H9 (cell line): Measurements from ENCODE around the gene RAB33B. TPM values are rescaled to one million over a fixed set of nuclear protein-coding genes. Genes with fewer than 3 reads are reported as not detected.
A peak's percentile ranks its signal among the peaks of the same experiment; 100 is the strongest.

Experiments
- DNase-seq: peaks from one replicate; pipeline ENCODE4 v3.0.0-alpha.2; 2017
- H2AFZ ChIP-seq: one replicate; pipeline ENCODE4 v1.6.1; 2013; ENCODE audit warnings: mild to moderate bottlenecking, low read length, control low read depth, moderate library complexity
- H2AK5ac ChIP-seq: 2 replicates; pipeline ENCODE4 v1.6.1; 2013; ENCODE audit warnings: low read length, control low read depth, mixed read lengths; ENCODE audit not compliant: insufficient read length
- H2BK120ac ChIP-seq: one replicate; pipeline ENCODE4 v1.6.1; 2013; ENCODE audit warnings: low read depth, mild to moderate bottlenecking, low read length, control low read depth, inconsistent platforms; ENCODE audit not compliant: poor library complexity, severe bottlenecking
- H2BK12ac ChIP-seq: 2 replicates; pipeline ENCODE4 v1.6.1; 2013; ENCODE audit warnings: low read length, control low read depth, mixed read lengths, low read depth; ENCODE audit not compliant: insufficient read length
- H2BK15ac ChIP-seq: 2 replicates; pipeline ENCODE4 v1.6.1; 2013; ENCODE audit warnings: low read depth, low read length, control low read depth
- H2BK20ac ChIP-seq: one replicate; pipeline ENCODE4 v1.6.1; 2013; ENCODE audit warnings: low read depth, mild to moderate bottlenecking, low read length, control low read depth, inconsistent platforms; ENCODE audit not compliant: poor library complexity, severe bottlenecking
- H2BK5ac ChIP-seq: 2 replicates; pipeline ENCODE4 v1.6.1; 2013; ENCODE audit warnings: low read length, control low read depth, mixed read lengths; ENCODE audit not compliant: insufficient read length
- H3K14ac ChIP-seq: 2 replicates; pipeline ENCODE4 v1.6.1; 2013; ENCODE audit warnings: low read length, control low read depth; ENCODE audit not compliant: insufficient read depth
- H3K18ac ChIP-seq: 2 replicates; pipeline ENCODE4 v1.6.1; 2013; ENCODE audit warnings: low read depth, mild to moderate bottlenecking, mixed read lengths, low read length, control low read depth; ENCODE audit not compliant: insufficient read length
- H3K23ac ChIP-seq: 2 replicates; pipeline ENCODE4 v1.6.1; 2013; ENCODE audit warnings: low read length, control low read depth, mixed read lengths, low read depth; ENCODE audit not compliant: insufficient read length
- H3K23me2 ChIP-seq: 2 replicates; pipeline ENCODE4 v1.6.1; 2013; ENCODE audit warnings: low read depth, mild to moderate bottlenecking, mixed read lengths, low read length, control low read depth; ENCODE audit not compliant: insufficient read length, poor library complexity, severe bottlenecking
- H3K27ac ChIP-seq: 2 replicates; pipeline ENCODE4 v1.5.1; 2013; ENCODE audit warnings: low read length, control low read depth, mixed read lengths, low read depth; ENCODE audit not compliant: insufficient read length
- H3K27me3 ChIP-seq: 2 replicates; pipeline ENCODE4 v1.6.1; 2013; ENCODE audit warnings: low read length, control low read depth, inconsistent platforms; ENCODE audit not compliant: insufficient read depth
- H3K4ac ChIP-seq: 2 replicates; pipeline ENCODE4 v1.6.1; 2013; ENCODE audit warnings: low read depth, mild to moderate bottlenecking, control low read depth, inconsistent platforms, low read length, moderate library complexity
- H3K4me1 ChIP-seq: 2 replicates; pipeline ENCODE4 v1.6.1; 2013; ENCODE audit warnings: low read length, control low read depth, inconsistent platforms; ENCODE audit not compliant: insufficient read depth
- H3K4me2 ChIP-seq: 2 replicates; pipeline ENCODE4 v1.6.1; 2013; ENCODE audit warnings: low read length, control low read depth, mixed read lengths; ENCODE audit not compliant: insufficient read length, insufficient read depth
- H3K56ac ChIP-seq: 2 replicates; pipeline ENCODE4 v1.6.1; 2013; ENCODE audit warnings: low read depth, mild to moderate bottlenecking, mixed read lengths, low read length, control low read depth; ENCODE audit not compliant: insufficient read length
- H3K79me1 ChIP-seq: 2 replicates; pipeline ENCODE4 v1.6.1; 2013; ENCODE audit warnings: low read depth, mild to moderate bottlenecking, moderate library complexity, low read length, control low read depth, inconsistent platforms; ENCODE audit not compliant: insufficient read depth, poor library complexity, severe bottlenecking
- H3K79me2 ChIP-seq: 2 replicates; pipeline ENCODE4 v1.6.1; 2013; ENCODE audit warnings: low read length, control low read depth, inconsistent platforms; ENCODE audit not compliant: insufficient read depth
- H3K9ac ChIP-seq: 2 replicates; pipeline ENCODE4 v1.6.1; 2013; ENCODE audit warnings: low read length, control low read depth, mixed read lengths; ENCODE audit not compliant: insufficient read length; ENCODE audit errors: extremely low read depth
- H3K9me3 ChIP-seq: one replicate; pipeline ENCODE4 v1.6.1; 2013; ENCODE audit warnings: low read depth, low read length, inconsistent platforms; ENCODE audit not compliant: control insufficient read depth
- H3T11ph ChIP-seq: one replicate; pipeline ENCODE4 v1.6.1; 2013; ENCODE audit warnings: mild to moderate bottlenecking, low read length, control low read depth, inconsistent platforms
- H4K20me1 ChIP-seq: one replicate; pipeline ENCODE4 v1.6.1; 2013; ENCODE audit not compliant: control insufficient read depth, insufficient read length, insufficient read depth
- H4K5ac ChIP-seq: 2 replicates; pipeline ENCODE4 v1.6.1; 2013; ENCODE audit warnings: low read depth, mild to moderate bottlenecking, mixed read lengths, low read length, control low read depth; ENCODE audit not compliant: insufficient read length
- H4K8ac ChIP-seq: replicated peaks from 2 replicates; pipeline ENCODE4 v1.6.1; 2013; ENCODE audit warnings: low read length, control low read depth, mixed read lengths, low read depth; ENCODE audit not compliant: insufficient read length
- H4K91ac ChIP-seq: 2 replicates; pipeline ENCODE4 v1.6.1; 2013; ENCODE audit warnings: low read depth, mild to moderate bottlenecking, moderate library complexity, mixed read lengths, low read length, control low read depth; ENCODE audit not compliant: insufficient read length
- H3K27ac Mint-ChIP-seq, 3 experiments: 2 replicates in 2 of 3; 3 replicates in 1 of 3; pipeline ENCODE4 v1.8.0; 2020 to 2021; ENCODE audit warnings: mixed read lengths in 3 of 3, mild to moderate bottlenecking in 1 of 3, moderate library complexity in 1 of 3
- H3K27me3 Mint-ChIP-seq: 2 replicates; pipeline ENCODE4 v1.8.0; 2021; ENCODE audit warnings: low read depth, mild to moderate bottlenecking, moderate library complexity, mixed read lengths
- H3K36me3 Mint-ChIP-seq, 3 experiments: 2 replicates in 2 of 3; 3 replicates in 1 of 3; pipeline ENCODE4 v1.8.0; 2020 to 2021; ENCODE audit warnings: low read depth in 3 of 3, mixed read lengths in 3 of 3; ENCODE audit not compliant: insufficient read depth in 1 of 3
- H3K4me1 Mint-ChIP-seq, 2 experiments: 2 replicates each; pipeline ENCODE4 v1.8.0; 2020; ENCODE audit warnings: mixed read lengths in 2 of 2
- H3K4me3 Mint-ChIP-seq, 2 experiments: 2 replicates in 1 of 2; 3 replicates in 1 of 2; pipeline ENCODE4 v1.8.0; 2020 to 2021; ENCODE audit warnings: mild to moderate bottlenecking in 2 of 2, mixed read lengths in 2 of 2, moderate library complexity in 1 of 2
- H3K9me3 Mint-ChIP-seq, 2 experiments: 2 replicates in 1 of 2; 3 replicates in 1 of 2; pipeline ENCODE4 v1.8.0; 2020; ENCODE audit warnings: mild to moderate bottlenecking in 2 of 2, mixed read lengths in 2 of 2, moderate library complexity in 1 of 2
- CTCF ChIP-seq: fragments of 200-600 bp; sonication (generic); conservative IDR thresholded peaks from 3 replicates; pipeline ENCODE4 v1.8.0; 2021; ENCODE audit warnings: antibody characterized with exemption, mild to moderate bottlenecking
- WGBS: extraction: QIAGEN DNeasy Blood & Tissue Kit; methylation state at CpG from one replicate; pipeline ENCODE4 v1.1.7; 2013; ENCODE audit warnings: missing lambda C conversion rate, low lambda C conversion rate, mixed read lengths; ENCODE audit not compliant: insufficient read length; ENCODE audit errors: extremely low coverage; 5-methylcytosine and 5-hydroxymethylcytosine counted together
- total RNA-seq: library from RNA; stranded (reverse); gene quantifications from 2 replicates; pipeline ENCODE4 v1.2.1, GENCODE V29; 2021

The RAB33B gene
- total RNA-seq, 1 experiment from 2014 or later = 7.7 TPM

GRCh38 chr4:139469869-139470268 lies 15.9 kb downstream of the RAB33B start:
- no peak overlapping the region for H3K23ac ChIP-seq
- no peak overlapping the region for H2BK5ac ChIP-seq
- DNase-seq = no peak
- H3K9me3 ChIP-seq = no peaks in the 10 kb centered on the region
- no peaks in the 10 kb centered on the region for H3K4me1 ChIP-seq
- no peak overlapping the region for H4K8ac ChIP-seq
- no peak overlapping the region for H3K14ac ChIP-seq
- H3K56ac ChIP-seq = no peak overlapping the region
- Mint-ChIP-seq H3K36me3 (peaks cover 25 to 45% (median 27%) of the 10 kb centered on the region in 3 experiments), H3K27me3 (no peaks in the 10 kb centered on the region; the same call in 1 of the 2 replicates), H3K9me3 (peaks cover 5 to 20% of the 10 kb centered on the region in 2 experiments; a peak in 4 of 5 replicates), H3K4me1 (peaks cover 9 to 11% of the 10 kb centered on the region in 2 experiments; a peak in 2 of 4 replicates), H3K27ac (peak overlapping the region in 2 of 3 experiments; percentile 45 to 66; a peak in 3 of 7 replicates), H3K4me3 (no peak overlapping the region)
- no peak overlapping the region for H2AK5ac ChIP-seq
- no peak overlapping the region for H2AFZ ChIP-seq
- no peak overlapping the region for H2BK15ac ChIP-seq
- no peak overlapping the region for H3K4ac ChIP-seq
- H3K9ac ChIP-seq = no peak overlapping the region
- no peak for TF ChIP-seq CTCF
- WGBS = no CpG with 5 or more reads among the region's 1 CpG
- no peak overlapping the region for H2BK120ac ChIP-seq
- no peak overlapping the region for H2BK12ac ChIP-seq
- H2BK20ac ChIP-seq = no peak overlapping the region
- no peaks in the 10 kb centered on the region for H4K20me1 ChIP-seq
- H3K18ac ChIP-seq = no peak overlapping the region
- no peak overlapping the region for H3T11ph ChIP-seq
- no peak overlapping the region for H3K27ac ChIP-seq
- H3K4me2 ChIP-seq = no peak overlapping the region
- no peaks in the 10 kb centered on the region for H3K27me3 ChIP-seq
- H4K91ac ChIP-seq = no peak overlapping the region
- no peaks in the 10 kb centered on the region for H3K23me2 ChIP-seq
- H4K5ac ChIP-seq = no peak overlapping the region
- H3K79me1 ChIP-seq = peaks cover 4% of the 10 kb centered on the region
- H3K79me2 ChIP-seq = peaks cover 8% of the 10 kb centered on the region; the same call in 1 of the 2 replicates
